ENCODE data around the gene CSMD2. TPM values are rescaled to one million over a fixed set of nuclear protein-coding genes. Genes with fewer than 3 reads are reported as not detected.

Gene CSMD2
- total RNA-seq, 2 donors from 2014 or later: 0.62 to 2.8 TPM

- no peak overlapping the region for H3K4me3 Mint-ChIP-seq
- peaks cover 2% of the 10 kb centered on the region for H3K27me3 Mint-ChIP-seq (ENCODE audit: insufficient read depth)
- no peak overlapping the region for H3K9ac ChIP-seq (ENCODE audit: extremely low read depth, low read length, poor library complexity, severe bottlenecking)
- peaks cover 12% of the 10 kb centered on the region for H3K9me3 ChIP-seq (ENCODE audit: control insufficient read depth, low read length)
- no peaks in the 10 kb centered on the region for H3K4me1 ChIP-seq (ENCODE audit: control insufficient read depth, insufficient read depth, low read length)
- H3K36me3 ChIP-seq (ENCODE audit: control insufficient read depth, insufficient read depth, low read length): no peaks in the 10 kb centered on the region
- no peak overlapping the region for H3K4me3 ChIP-seq (ENCODE audit: low read length)
- no peak overlapping the region for H3K27ac ChIP-seq (ENCODE audit: low read depth, low read length)
- TF ChIP-seq CTCF (conservative IDR thresholded peaks at IDR 0.05): no peak
- H3K27me3 ChIP-seq (ENCODE audit: control insufficient read depth, insufficient read depth, low read length, poor library complexity, severe bottlenecking): no peaks in the 10 kb centered on the region
- H3K36me3 Mint-ChIP-seq (ENCODE audit: low read depth): no peaks in the 10 kb centered on the region
- WGBS, 2 experiments (ENCODE audit: insufficient coverage in 1 of 2, insufficient read length in 1 of 2): 82 to 94% methylated on average over 5 of the region's 5 CpGs
- peaks cover 16% of the 10 kb centered on the region for H3K9me3 Mint-ChIP-seq
- no peak overlapping the region for H3K27ac Mint-ChIP-seq
- DNase-seq: peak; percentile 24
- H3K4me1 Mint-ChIP-seq: no peaks in the 10 kb centered on the region
Measured at GRCh38 chr1:33666616-33667015, 498.4 kb downstream of the CSMD2 start.

GRCh38 chr1:33661811-33662454 is 503.1 kb downstream of the CSMD2 start:
- Mint-ChIP-seq H3K4me3 (no peak overlapping the region), H3K27ac (no peak overlapping the region), H3K4me1 (no peaks in the 10 kb centered on the region), H3K27me3 (ENCODE audit: insufficient read depth) (no peaks in the 10 kb centered on the region), H3K9me3 (no peaks in the 10 kb centered on the region), H3K36me3 (ENCODE audit: low read depth) (no peaks in the 10 kb centered on the region)
- H3K9ac ChIP-seq (ENCODE audit: extremely low read depth, low read length, poor library complexity, severe bottlenecking): no peak overlapping the region
- DNase-seq: no peak
- TF ChIP-seq CTCF (conservative IDR thresholded peaks at IDR 0.05): no peak
- no peaks in the 10 kb centered on the region for H3K36me3 ChIP-seq (ENCODE audit: control insufficient read depth, insufficient read depth, low read length)
- H3K9me3 ChIP-seq (ENCODE audit: control insufficient read depth, low read length): no peaks in the 10 kb centered on the region
- WGBS, 2 experiments (ENCODE audit: insufficient coverage in 1 of 2, insufficient read length in 1 of 2): 71 to 88% methylated on average over 4 to 6 of the region's 6 CpGs
- H3K4me3 ChIP-seq (ENCODE audit: low read length): no peak overlapping the region
- H3K27me3 ChIP-seq (ENCODE audit: control insufficient read depth, insufficient read depth, low read length, poor library complexity, severe bottlenecking): no peaks in the 10 kb centered on the region
- no peak overlapping the region for H3K27ac ChIP-seq (ENCODE audit: low read depth, low read length)
- no peaks in the 10 kb centered on the region for H3K4me1 ChIP-seq (ENCODE audit: control insufficient read depth, insufficient read depth, low read length)

- no peak overlapping the region for H3K27ac ChIP-seq (ENCODE audit: low read depth, low read length)
- H3K36me3 Mint-ChIP-seq (ENCODE audit: low read depth): no peaks in the 10 kb centered on the region
- no peak overlapping the region for H3K9ac ChIP-seq (ENCODE audit: extremely low read depth, low read length, poor library complexity, severe bottlenecking)
- no peaks in the 10 kb centered on the region for H3K9me3 Mint-ChIP-seq
- DNase-seq: no peak
- no peaks in the 10 kb centered on the region for H3K4me1 ChIP-seq (ENCODE audit: control insufficient read depth, insufficient read depth, low read length)
- no peak overlapping the region for H3K4me3 ChIP-seq (ENCODE audit: low read length)
- TF ChIP-seq CTCF (conservative IDR thresholded peaks at IDR 0.05): no peak
- H3K27ac Mint-ChIP-seq: no peak overlapping the region
- no peaks in the 10 kb centered on the region for H3K27me3 ChIP-seq (ENCODE audit: control insufficient read depth, insufficient read depth, low read length, poor library complexity, severe bottlenecking)
- no peaks in the 10 kb centered on the region for H3K27me3 Mint-ChIP-seq (ENCODE audit: insufficient read depth)
- no peak overlapping the region for H3K4me3 Mint-ChIP-seq
- no peaks in the 10 kb centered on the region for H3K36me3 ChIP-seq (ENCODE audit: control insufficient read depth, insufficient read depth, low read length)
- WGBS, 2 experiments (ENCODE audit: insufficient coverage in 1 of 2, insufficient read length in 1 of 2): 91 to 97% methylated on average over 8 of the region's 8 CpGs
- no peaks in the 10 kb centered on the region for H3K4me1 Mint-ChIP-seq
- no peaks in the 10 kb centered on the region for H3K9me3 ChIP-seq (ENCODE audit: control insufficient read depth, low read length)
Measured at GRCh38 chr1:33660956-33661355, 504.1 kb downstream of the CSMD2 start.
